TTC549 (cell line): Measurements from ENCODE around the gene ANTXR1.

Experiments used
- FAIRE-seq: peaks from 2 replicates; lab custom pipeline; 2012; peaks lifted over from hg19 to GRCh38; lab: Jason Lieb, UNC

The ANTXR1 gene

GRCh38 chr2:69074918-69075317, 61.9 kb downstream of the ANTXR1 start:
- no peak for FAIRE-seq

GRCh38 chr2:69075486-69075885, 62.5 kb downstream of the ANTXR1 start:
- no peak for FAIRE-seq

GRCh38 chr2:69076601-69077000, 63.6 kb downstream of the ANTXR1 start:
- FAIRE-seq, result no peak

GRCh38 chr2:69077252-69077950, 64.4 kb downstream of the ANTXR1 start:
- no peak for FAIRE-seq

- FAIRE-seq, result no peak
Measured at GRCh38 chr2:69080071-69080470, 67.1 kb downstream of the ANTXR1 start.

GRCh38 chr2:69081001-69081580, 68.1 kb downstream of the ANTXR1 start:
- no peak for FAIRE-seq

GRCh38 chr2:69081757-69082156, 68.8 kb downstream of the ANTXR1 start:
- no peak for FAIRE-seq

- FAIRE-seq, result no peak
Measured at GRCh38 chr2:69082430-69082997, 69.5 kb downstream of the ANTXR1 start.

GRCh38 chr2:69083235-69083748, 70.3 kb downstream of the ANTXR1 start:
- no peak for FAIRE-seq

- no peak for FAIRE-seq
Measured at GRCh38 chr2:69084492-69084891, 71.5 kb downstream of the ANTXR1 start.

- no peak for FAIRE-seq
Measured at GRCh38 chr2:69086466-69086865, 73.5 kb downstream of the ANTXR1 start.

- FAIRE-seq, result no peak
Measured at GRCh38 chr2:69087211-69087911, 74.4 kb downstream of the ANTXR1 start.

GRCh38 chr2:69087912-69088240, 74.9 kb downstream of the ANTXR1 start:
- no peak for FAIRE-seq

- no peak for FAIRE-seq
Measured at GRCh38 chr2:69088466-69088865, 75.5 kb downstream of the ANTXR1 start.

GRCh38 chr2:69089266-69089665, 76.3 kb downstream of the ANTXR1 start:
- no peak for FAIRE-seq

- no peak for FAIRE-seq
Measured at GRCh38 chr2:69089998-69090397, 77.0 kb downstream of the ANTXR1 start.

GRCh38 chr2:69090820-69091219, 77.8 kb downstream of the ANTXR1 start:
- no peak for FAIRE-seq

GRCh38 chr2:69092857-69093256, 79.9 kb downstream of the ANTXR1 start:
- no peak for FAIRE-seq

- no peak for FAIRE-seq
Measured at GRCh38 chr2:69095305-69095704, 82.3 kb downstream of the ANTXR1 start.

GRCh38 chr2:69096326-69097095, 83.5 kb downstream of the ANTXR1 start:
- no peak for FAIRE-seq

GRCh38 chr2:69097148-69097610, 84.2 kb downstream of the ANTXR1 start:
- no peak for FAIRE-seq
